Measurements from ENCODE around the gene SNX21.

DNA sequence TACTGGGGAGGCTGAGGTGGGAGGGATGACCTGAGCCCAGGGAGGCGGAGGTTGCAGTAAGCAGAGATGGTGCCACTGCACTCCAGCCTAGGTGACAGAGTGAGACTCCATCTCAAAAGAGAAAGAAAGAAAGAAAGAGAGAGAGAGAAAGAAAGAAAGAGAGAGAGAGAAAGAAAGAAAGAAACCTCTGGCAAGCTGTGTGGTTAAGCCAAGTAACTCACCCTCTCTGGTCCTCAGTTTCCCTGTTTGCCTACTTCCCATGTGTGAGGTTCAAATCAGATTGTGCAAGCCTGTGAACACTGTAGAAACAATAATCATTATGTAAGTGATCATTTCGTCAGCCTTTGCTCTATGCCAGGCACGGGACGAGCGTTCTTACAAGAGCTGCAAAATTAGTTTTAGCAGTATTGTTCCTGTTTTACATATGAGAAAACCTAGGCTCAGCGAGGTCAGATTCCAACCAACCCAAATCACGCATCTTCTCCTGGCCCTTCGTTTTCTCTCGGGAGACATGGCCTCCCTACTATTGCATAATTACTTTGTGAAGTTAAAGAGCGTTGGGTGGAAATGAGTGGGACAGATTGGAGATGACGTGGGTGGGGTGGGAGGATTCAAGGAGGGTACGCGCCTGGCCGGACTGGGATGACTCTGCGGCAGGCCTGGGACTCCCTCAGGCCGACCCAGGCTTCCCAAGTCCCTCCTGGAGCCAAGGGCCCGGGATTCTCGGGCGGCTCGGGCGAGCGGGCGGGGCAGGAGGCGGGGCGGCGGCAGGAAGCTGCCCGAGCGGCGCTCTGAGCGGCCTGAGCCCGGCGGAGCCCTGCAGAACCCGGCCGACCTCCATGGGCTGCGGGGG lies at the start of gene SNX21:
- TF ChIP-seq, protein P1, sequence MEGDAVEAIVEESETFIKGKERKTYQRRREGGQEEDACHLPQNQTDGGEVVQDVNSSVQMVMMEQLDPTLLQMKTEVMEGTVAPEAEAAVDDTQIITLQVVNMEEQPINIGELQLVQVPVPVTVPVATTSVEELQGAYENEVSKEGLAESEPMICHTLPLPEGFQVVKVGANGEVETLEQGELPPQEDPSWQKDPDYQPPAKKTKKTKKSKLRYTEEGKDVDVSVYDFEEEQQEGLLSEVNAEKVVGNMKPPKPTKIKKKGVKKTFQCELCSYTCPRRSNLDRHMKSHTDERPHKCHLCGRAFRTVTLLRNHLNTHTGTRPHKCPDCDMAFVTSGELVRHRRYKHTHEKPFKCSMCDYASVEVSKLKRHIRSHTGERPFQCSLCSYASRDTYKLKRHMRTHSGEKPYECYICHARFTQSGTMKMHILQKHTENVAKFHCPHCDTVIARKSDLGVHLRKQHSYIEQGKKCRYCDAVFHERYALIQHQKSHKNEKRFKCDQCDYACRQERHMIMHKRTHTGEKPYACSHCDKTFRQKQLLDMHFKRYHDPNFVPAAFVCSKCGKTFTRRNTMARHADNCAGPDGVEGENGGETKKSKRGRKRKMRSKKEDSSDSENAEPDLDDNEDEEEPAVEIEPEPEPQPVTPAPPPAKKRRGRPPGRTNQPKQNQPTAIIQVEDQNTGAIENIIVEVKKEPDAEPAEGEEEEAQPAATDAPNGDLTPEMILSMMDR (IDR thresholded peaks at IDR 0.05) = no peak
- TF ChIP-seq POLR2A (IDR thresholded peaks at IDR 0.05) = no peak
